NCI-H1694 treated with DMSO at 0.1 percent for 48 hours (cell line): Measurements from ENCODE around the gene DOCK3.
"Not testable (repeated sequence)": the region's sequence is repeated elsewhere in the genome, so short reads cannot be mapped to it uniquely, and the experiment has no call there.

Source experiments
- DNase-seq: peaks from one replicate; lab custom pipeline; 2025; lab: John Stamatoyannopoulos, UW

Gene DOCK3

GRCh38 chr3:50983887-50984286 lies 309.2 kb downstream of the DOCK3 start:
- no peak for DNase-seq

- DNase-seq = no peak
Observed at GRCh38 chr3:50985893-50986292, 311.2 kb downstream of the DOCK3 start.

GRCh38 chr3:50986726-50987125 lies 312.0 kb downstream of the DOCK3 start:
- no peak for DNase-seq

DNA sequence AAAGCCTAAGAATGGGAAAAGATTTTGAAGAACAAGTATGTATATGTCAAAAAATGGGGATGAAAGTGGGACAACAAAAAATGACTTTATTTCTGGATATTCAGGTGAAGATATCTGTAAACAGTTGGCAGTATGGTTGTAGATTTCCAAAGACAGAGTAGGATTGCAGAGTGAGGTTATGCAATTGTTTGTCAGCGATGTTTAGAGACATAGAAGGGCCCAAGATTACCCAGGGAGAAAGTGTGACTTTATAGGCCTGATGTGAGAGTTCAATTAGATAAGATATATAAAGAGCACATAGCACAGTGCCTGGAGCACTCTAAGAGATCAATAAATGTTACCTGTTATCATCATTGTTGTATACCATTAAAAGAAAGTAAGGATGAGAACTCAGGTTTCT lies 319.8 kb downstream of the DOCK3 start:
- DNase-seq = no peak

- no peak for DNase-seq
Observed at GRCh38 chr3:50995085-50995824, 320.5 kb downstream of the DOCK3 start.

- no peak for DNase-seq
Observed at GRCh38 chr3:51002495-51002894, 327.8 kb downstream of the DOCK3 start.

GRCh38 chr3:51004235-51004634 lies 329.5 kb downstream of the DOCK3 start:
- no peak for DNase-seq

DNA sequence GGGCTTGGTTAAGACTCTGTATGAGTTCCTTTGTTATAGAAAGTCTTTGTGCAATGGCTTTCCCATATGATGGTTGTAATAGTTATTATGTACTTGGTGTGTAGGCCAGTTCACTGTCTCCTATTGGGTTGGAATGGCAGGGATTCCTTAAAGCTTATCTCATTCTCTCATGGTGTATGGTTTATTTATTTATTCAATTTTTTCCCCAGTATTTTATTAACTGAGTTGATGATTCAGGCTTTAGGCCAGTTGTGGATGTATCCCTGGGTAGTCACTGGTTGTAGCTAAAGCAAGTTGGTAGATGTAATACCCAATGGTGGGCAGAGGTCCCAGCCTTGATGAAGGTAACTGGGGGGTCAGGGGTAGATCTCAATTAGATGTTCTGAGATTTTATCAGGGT lies 349.4 kb downstream of the DOCK3 start:
- DNase-seq = no peak

- no peak for DNase-seq
Observed at GRCh38 chr3:51024765-51025632, 350.3 kb downstream of the DOCK3 start.

- DNase-seq = no peak
Observed at GRCh38 chr3:51031666-51032065, 356.9 kb downstream of the DOCK3 start.

DNA sequence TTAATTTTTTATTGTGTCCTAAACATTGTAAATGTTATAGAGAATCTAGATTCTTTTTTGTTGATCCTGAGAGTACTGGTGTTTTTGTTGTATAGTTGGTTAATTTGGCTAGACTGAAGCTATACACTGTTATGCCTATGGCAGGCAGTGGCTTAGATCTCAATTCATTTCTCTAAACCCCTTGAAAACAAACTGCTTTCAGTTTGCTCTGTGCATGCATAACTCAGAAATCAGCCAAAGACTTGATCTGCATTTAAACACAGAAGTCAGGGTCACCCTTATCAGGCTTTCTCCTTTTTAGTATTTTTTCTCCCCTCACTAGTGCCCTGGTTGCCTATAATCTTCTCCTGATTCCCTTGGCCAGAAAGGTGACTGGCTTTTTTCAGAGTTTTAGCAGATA lies 360.9 kb downstream of the DOCK3 start:
- DNase-seq = no peak

- DNase-seq = no peak
Observed at GRCh38 chr3:51044982-51045381, 370.3 kb downstream of the DOCK3 start.

DNA sequence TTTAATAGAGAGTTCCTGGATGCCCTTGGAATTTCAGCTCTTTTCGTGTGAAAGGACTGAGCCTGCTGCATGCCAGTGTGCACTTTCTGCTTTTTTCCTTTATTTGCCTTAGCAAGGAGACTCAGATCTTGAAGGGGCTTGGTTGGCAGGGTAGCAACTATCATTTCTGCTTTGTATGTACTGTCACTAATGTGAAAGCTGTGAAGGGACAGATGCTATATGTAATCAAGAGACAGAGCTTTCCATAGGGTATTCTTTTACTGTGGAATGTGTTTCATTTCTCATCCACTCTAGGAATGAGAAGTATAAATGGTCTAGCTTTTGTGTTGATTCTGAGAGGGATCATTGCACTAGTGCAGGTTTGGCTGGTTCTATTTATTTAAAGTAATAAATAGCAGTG lies 377.8 kb downstream of the DOCK3 start:
- no peak for DNase-seq

DNA sequence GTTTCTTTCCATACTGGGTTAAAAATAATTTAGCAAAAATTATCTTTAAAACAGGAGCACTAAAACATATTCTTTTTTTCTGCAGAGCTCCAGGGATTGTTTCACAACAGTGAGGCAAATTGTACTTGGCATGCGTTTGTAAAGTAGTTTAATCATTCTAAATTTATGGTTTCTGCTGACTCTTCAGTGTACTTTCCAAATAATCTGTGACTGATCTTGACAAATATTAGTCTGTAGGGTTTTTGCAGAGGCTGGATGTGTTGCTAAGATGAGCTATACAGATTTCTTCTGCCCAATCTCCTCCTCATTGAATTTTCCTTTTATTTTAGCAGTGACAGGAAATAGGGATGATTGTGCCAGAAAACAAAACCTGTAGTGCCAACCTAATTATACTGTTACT lies 382.4 kb downstream of the DOCK3 start:
- no peak for DNase-seq

- no peak for DNase-seq
Observed at GRCh38 chr3:51063053-51063452, 388.3 kb downstream of the DOCK3 start.

GRCh38 chr3:51075221-51075775 lies 400.6 kb downstream of the DOCK3 start:
- no peak for DNase-seq

DNA sequence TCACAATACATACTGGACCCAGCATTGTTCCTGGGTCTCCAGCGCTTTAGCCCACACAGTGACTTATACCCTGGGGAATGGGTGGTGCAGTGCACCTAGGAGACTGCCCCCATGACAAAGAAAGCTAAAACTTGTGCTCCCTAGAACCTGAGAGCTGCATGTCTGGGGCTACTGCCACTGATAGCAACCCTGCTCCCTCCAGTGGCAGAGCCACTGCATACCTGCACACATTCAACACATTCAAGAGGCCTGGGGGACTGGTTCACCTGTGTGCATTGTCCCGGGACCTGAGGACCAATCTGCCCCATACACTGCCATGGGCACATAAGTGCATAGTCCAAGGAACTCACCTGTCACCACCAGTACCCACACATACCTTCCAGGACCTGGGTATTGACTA lies 407.6 kb downstream of the DOCK3 start:
- DNase-seq = no peak

GRCh38 chr3:51083490-51083889 lies 408.8 kb downstream of the DOCK3 start:
- no peak for DNase-seq

DNA sequence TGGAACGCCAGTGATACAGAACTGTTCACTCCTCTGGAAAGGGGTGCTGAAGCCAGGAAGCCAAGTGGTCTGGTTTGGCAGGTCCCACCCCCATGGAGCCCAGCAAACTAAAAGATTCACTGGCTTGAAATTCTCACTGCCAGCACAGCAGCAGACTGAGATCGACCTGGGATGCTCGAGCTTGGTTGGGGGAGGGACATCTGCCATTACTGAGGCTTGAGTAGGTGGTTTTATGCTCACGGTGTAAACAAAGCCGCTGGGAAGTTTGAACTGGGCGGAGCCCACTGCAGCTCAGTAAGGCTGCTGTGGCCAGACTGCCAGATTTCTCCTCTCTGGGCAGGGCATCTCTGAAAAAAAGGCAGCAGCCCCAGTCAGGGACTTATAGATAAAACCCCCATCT lies 417.4 kb downstream of the DOCK3 start:
- DNase-seq = not testable (repeated sequence)

GRCh38 chr3:51094838-51095237 lies 420.1 kb downstream of the DOCK3 start:
- DNase-seq = not testable (repeated sequence)

DNA sequence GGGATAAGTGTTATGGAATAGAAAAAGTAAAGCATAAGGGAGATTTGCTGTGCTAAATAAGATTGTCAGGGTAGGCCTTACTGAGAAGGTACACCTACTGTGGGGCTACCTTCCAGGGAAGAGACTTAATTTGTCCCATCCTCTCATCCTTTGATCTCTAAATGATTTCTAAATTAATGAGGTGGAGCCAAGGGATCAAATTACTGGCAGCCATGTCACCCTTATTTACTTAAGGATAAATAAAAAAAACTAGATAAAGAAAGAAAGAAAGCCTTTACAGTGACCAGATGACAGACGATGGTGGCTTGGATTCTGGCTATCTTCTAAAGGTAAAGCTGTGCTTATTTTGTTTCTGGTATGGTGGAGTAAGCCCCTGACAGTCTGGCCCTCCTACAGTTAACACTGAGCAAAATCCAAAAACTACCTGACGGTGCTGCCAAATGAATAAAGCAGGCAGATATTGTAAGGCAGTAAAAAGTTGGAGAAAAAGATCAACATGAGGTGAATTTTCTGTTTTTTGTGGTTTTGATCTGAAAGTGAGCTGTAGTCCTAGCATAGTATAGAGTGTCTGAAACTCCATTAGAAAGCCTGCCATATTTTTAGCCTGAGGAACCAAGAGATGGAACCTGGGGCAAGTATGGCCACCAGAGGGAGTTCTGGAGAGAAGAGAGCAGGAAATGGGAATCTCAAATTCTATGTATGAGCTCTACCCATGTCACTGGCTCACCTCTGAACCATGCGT lies 425.2 kb downstream of the DOCK3 start:
- DNase-seq = peak; percentile 1

DNA sequence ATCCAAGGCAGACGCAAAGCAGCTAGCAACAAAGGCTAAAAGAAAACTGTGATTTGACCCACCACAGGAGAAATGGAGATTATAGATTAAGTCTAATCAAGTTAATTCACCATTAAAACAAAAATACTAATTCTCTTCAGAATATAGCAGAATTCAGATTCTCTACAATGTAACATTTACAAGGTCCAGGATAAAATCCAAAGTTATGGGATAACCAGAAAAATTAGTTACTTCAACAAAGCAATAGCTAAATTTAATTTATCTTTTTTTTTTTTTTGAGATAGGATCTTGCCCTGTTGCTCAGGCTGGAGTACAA lies 425.8 kb downstream of the DOCK3 start:
- no peak for DNase-seq

- no peak for DNase-seq
Observed at GRCh38 chr3:51102396-51102795, 427.7 kb downstream of the DOCK3 start.
